ENCODE measurements around the gene RB1. TPM values are rescaled to one million over a fixed set of nuclear protein-coding genes. Genes with fewer than 3 reads are reported as not detected.

Gene RB1
- total RNA-seq, 1 donor from 2014 or later = 44.9 TPM

Small RNA genes lying within 50 kb of the gene (small RNA-seq; reads per million reads assigned to genes)
- not detected for gene RF00017 (ENCODE audit: low replicate concordance)

Other genes starting within 250 kb of the RB1 start
- 40.2 TPM for gene MED4, start 208.6 kb upstream of the RB1 start, total RNA-seq
- gene ITM2B, start 70.5 kb upstream of the RB1 start, total RNA-seq = 277 TPM
- 62.5 TPM for gene LPAR6, start 109.4 kb downstream of the RB1 start, total RNA-seq
- 12.5 TPM for gene RCBTB2, start 229.3 kb downstream of the RB1 start, total RNA-seq